ENCODE results near the gene PPP2CA.

Gene PPP2CA

DNA sequence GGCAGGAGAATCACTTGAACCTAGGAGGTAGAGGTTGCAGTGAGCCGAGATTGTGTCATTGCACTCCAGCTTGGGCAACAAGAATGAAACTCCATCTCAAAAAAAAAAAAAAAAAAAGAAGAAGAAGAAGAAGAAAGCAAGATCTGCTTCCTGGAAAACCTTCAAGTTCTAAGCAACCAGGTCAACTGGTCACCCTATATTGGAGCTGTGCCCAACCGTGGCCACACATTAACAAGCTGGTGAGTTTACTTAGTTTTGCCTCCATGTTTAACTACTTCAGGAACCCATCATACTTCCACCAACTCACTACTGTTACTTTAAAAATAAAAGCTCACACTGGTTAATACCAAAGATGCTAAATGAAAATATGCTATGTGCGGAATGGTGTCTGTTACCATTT lies 36.8 kb downstream of the PPP2CA start:
- H3K9ac ChIP-seq (ENCODE audit: low read length) = no peak overlapping the region
- TF ChIP-seq, protein P1, sequence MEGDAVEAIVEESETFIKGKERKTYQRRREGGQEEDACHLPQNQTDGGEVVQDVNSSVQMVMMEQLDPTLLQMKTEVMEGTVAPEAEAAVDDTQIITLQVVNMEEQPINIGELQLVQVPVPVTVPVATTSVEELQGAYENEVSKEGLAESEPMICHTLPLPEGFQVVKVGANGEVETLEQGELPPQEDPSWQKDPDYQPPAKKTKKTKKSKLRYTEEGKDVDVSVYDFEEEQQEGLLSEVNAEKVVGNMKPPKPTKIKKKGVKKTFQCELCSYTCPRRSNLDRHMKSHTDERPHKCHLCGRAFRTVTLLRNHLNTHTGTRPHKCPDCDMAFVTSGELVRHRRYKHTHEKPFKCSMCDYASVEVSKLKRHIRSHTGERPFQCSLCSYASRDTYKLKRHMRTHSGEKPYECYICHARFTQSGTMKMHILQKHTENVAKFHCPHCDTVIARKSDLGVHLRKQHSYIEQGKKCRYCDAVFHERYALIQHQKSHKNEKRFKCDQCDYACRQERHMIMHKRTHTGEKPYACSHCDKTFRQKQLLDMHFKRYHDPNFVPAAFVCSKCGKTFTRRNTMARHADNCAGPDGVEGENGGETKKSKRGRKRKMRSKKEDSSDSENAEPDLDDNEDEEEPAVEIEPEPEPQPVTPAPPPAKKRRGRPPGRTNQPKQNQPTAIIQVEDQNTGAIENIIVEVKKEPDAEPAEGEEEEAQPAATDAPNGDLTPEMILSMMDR (IDR thresholded peaks at IDR 0.05; ENCODE audit: insufficient read depth, low read length, poor library complexity, severe bottlenecking) = no peak
- no peak for TF ChIP-seq EZH2phosphoT487 (conservative IDR thresholded peaks at IDR 0.05; ENCODE audit: low read length)

DNA sequence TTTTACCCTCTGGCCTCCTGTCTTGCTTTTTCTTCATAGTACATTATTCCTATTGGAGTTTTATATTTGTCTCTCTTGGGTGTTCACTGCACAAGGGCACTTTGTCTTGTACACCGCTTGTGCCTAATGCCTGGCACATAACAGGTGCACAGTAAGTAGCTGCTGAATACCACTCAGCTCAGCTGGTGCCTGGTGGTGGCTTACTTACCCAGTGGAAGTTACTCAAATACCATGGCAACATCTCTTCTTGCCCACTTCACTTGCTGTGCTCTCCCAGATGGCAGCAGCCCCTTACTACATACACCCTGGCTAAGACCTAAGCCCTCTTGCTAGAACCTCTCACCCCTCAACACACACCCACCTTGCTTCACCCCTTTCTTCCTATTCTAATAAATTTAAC lies 37.8 kb downstream of the PPP2CA start:
- H3K27me3 ChIP-seq (ENCODE audit: low read length) = no peaks in the 10 kb centered on the region
- no peaks in the 10 kb centered on the region for H4K20me1 ChIP-seq (ENCODE audit: low read depth, low read length)
- H2AFZ ChIP-seq (ENCODE audit: low read depth, low read length, severe bottlenecking) = no peak overlapping the region
- H3F3A ChIP-seq (ENCODE audit: insufficient read depth) = peaks cover 14% of the 10 kb centered on the region; the same call in 1 of the 2 replicates
- H3K9me2 ChIP-seq (replicated peaks; ENCODE audit: insufficient read depth, low read length) = no peaks in the 10 kb centered on the region
- no peaks in the 10 kb centered on the region for H3K79me2 ChIP-seq (ENCODE audit: insufficient read depth, low read length)
- no peaks in the 10 kb centered on the region for H3K36me3 ChIP-seq (ENCODE audit: low read length)
- H3K9ac ChIP-seq (ENCODE audit: low read length) = no peak overlapping the region
- H3K4me3 ChIP-seq (ENCODE audit: insufficient read depth, low read length, poor library complexity, severe bottlenecking) = no peak overlapping the region
- no peak for TF ChIP-seq EZH2phosphoT487 (conservative IDR thresholded peaks at IDR 0.05; ENCODE audit: low read length)
- TF ChIP-seq, protein P1 (IDR thresholded peaks at IDR 0.05; ENCODE audit: insufficient read depth, low read length, poor library complexity, severe bottlenecking) = no peak
- no peak overlapping the region for H3K27ac ChIP-seq (ENCODE audit: low read depth, low read length)
- H3K9me3 ChIP-seq (ENCODE audit: insufficient read depth, low read length) = no peaks in the 10 kb centered on the region
- H3K4me2 ChIP-seq (ENCODE audit: low read depth, low read length, poor library complexity, severe bottlenecking) = no peak overlapping the region

More for the DNA sequence above, 36.8 kb downstream of the PPP2CA start:
- no peak overlapping the region for H3K4me3 ChIP-seq (ENCODE audit: insufficient read depth, low read length, poor library complexity, severe bottlenecking)
- H3K27me3 ChIP-seq (ENCODE audit: low read length) = no peaks in the 10 kb centered on the region
- H4K20me1 ChIP-seq (ENCODE audit: low read depth, low read length) = no peaks in the 10 kb centered on the region
- H3K9me2 ChIP-seq (replicated peaks; ENCODE audit: insufficient read depth, low read length) = no peaks in the 10 kb centered on the region
- H3K9me3 ChIP-seq (ENCODE audit: insufficient read depth, low read length) = no peaks in the 10 kb centered on the region
- H3K79me2 ChIP-seq (ENCODE audit: insufficient read depth, low read length) = no peaks in the 10 kb centered on the region
- peaks cover 14% of the 10 kb centered on the region; the same call in 1 of the 2 replicates for H3F3A ChIP-seq (ENCODE audit: insufficient read depth)
- H3K27ac ChIP-seq (ENCODE audit: low read depth, low read length) = no peak overlapping the region
- H3K36me3 ChIP-seq (ENCODE audit: low read length) = no peaks in the 10 kb centered on the region
- no peak overlapping the region for H2AFZ ChIP-seq (ENCODE audit: low read depth, low read length, severe bottlenecking)
- no peak overlapping the region for H3K4me2 ChIP-seq (ENCODE audit: low read depth, low read length, poor library complexity, severe bottlenecking)

DNA sequence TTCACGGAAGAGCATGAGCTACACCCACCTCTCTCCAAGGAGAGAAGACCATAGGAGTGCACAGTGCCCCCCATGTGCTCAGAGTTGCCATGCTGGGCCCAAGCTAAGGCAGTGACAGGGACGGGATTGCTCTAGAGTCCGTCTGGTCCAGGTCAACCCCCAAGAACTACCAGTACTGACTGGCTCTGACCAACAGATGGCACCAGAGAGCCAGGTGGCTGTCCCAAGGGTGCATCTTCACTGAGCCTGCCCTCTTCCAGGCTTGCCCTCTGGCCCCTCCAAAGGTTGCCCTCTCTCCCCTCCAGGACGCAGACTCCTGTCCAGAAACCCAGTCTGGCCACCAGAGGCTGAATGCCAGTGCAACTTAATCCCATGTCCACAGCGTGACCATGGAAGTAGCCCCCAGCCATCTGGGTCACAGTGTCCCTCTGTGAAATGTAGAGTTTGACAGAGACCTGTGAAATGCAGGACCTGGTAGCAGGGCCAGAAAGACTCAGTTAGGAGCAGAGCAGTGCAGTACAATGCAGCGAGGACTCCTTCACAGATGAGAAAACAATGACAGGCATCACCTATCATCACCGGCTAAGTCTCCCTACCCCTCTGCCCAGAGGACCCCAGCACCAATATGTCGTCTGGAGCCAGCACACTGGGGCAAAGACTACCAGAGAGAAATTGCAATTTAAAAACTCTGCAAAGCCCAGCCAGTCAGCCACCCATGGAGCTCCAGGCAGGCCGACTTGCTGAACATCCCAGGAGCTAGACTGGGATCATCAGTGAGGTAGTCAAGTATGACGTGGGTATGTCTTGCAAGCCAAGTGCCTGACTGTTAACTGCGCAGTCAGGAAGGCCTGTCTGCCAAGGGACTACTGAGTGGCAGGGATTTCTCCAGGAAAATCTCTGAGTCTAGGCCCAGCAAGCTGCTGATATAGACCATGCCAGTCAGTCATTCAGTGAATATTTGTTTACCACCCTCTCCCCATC lies 41.4 kb downstream of the PPP2CA start:
- no peak overlapping the region for H3K27ac ChIP-seq (ENCODE audit: low read depth, low read length)
- H3F3A ChIP-seq (ENCODE audit: insufficient read depth) = 0 out of 2 replicates have a peak, but pooled peaks cover 7% of the 10 kb centered on the region
- no peaks in the 10 kb centered on the region for H4K20me1 ChIP-seq (ENCODE audit: low read depth, low read length)
- H3K9me3 ChIP-seq (ENCODE audit: insufficient read depth, low read length) = no peaks in the 10 kb centered on the region
- TF ChIP-seq EZH2phosphoT487 (conservative IDR thresholded peaks at IDR 0.05; ENCODE audit: low read length) = no peak
- TF ChIP-seq, protein P1 (IDR thresholded peaks at IDR 0.05; ENCODE audit: insufficient read depth, low read length, poor library complexity, severe bottlenecking) = peak; percentile 67
- no peak overlapping the region for H3K4me2 ChIP-seq (ENCODE audit: low read depth, low read length, poor library complexity, severe bottlenecking)
- no peak overlapping the region for H3K4me3 ChIP-seq (ENCODE audit: insufficient read depth, low read length, poor library complexity, severe bottlenecking)
- no peak overlapping the region for H2AFZ ChIP-seq (ENCODE audit: low read depth, low read length, severe bottlenecking)
- no peak overlapping the region for H3K9ac ChIP-seq (ENCODE audit: low read length)
- H3K79me2 ChIP-seq (ENCODE audit: insufficient read depth, low read length) = no peaks in the 10 kb centered on the region
- H3K27me3 ChIP-seq (ENCODE audit: low read length) = no peaks in the 10 kb centered on the region
- H3K9me2 ChIP-seq (replicated peaks; ENCODE audit: insufficient read depth, low read length) = no peaks in the 10 kb centered on the region
- H3K36me3 ChIP-seq (ENCODE audit: low read length) = no peaks in the 10 kb centered on the region
